ENCODE results near the gene ROR1. TPM values are rescaled to one million over a fixed set of nuclear protein-coding genes. Genes with fewer than 3 reads are reported as not detected.

Gene ROR1
- total RNA-seq, 1 donor from 2014 or later = 30.3 TPM

GRCh38 chr1:63987014-63987627, 213.3 kb downstream of the ROR1 start:
- H3K79me2 ChIP-seq (ENCODE audit: low read depth) = peaks cover 71% of the 10 kb centered on the region
- no peak for DNase-seq (ENCODE audit: low spot score)
- H3K27me3 Mint-ChIP-seq (ENCODE audit: insufficient read depth, low read depth) = no peaks in the 10 kb centered on the region
- peaks cover 5% of the 10 kb centered on the region for H3K4me1 ChIP-seq
- no peak for TF ChIP-seq EZH2 (IDR thresholded peaks at IDR 0.05)
- TF ChIP-seq, protein P1, sequence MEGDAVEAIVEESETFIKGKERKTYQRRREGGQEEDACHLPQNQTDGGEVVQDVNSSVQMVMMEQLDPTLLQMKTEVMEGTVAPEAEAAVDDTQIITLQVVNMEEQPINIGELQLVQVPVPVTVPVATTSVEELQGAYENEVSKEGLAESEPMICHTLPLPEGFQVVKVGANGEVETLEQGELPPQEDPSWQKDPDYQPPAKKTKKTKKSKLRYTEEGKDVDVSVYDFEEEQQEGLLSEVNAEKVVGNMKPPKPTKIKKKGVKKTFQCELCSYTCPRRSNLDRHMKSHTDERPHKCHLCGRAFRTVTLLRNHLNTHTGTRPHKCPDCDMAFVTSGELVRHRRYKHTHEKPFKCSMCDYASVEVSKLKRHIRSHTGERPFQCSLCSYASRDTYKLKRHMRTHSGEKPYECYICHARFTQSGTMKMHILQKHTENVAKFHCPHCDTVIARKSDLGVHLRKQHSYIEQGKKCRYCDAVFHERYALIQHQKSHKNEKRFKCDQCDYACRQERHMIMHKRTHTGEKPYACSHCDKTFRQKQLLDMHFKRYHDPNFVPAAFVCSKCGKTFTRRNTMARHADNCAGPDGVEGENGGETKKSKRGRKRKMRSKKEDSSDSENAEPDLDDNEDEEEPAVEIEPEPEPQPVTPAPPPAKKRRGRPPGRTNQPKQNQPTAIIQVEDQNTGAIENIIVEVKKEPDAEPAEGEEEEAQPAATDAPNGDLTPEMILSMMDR (IDR thresholded peaks at IDR 0.05) = no peak
- TF ChIP-seq EZH2phosphoT487 (IDR thresholded peaks at IDR 0.05) = no peak
- no peak overlapping the region for H3K4me2 ChIP-seq
- no peak overlapping the region for H3K4me3 Mint-ChIP-seq
- no peak overlapping the region for H3K4me3 ChIP-seq
- H3K36me3 Mint-ChIP-seq = no peaks in the 10 kb centered on the region
- H3K27ac Mint-ChIP-seq = no peak overlapping the region
- H3K9me3 ChIP-seq (ENCODE audit: low read depth) = no peaks in the 10 kb centered on the region
- no peak overlapping the region for H3K9ac ChIP-seq
- no peaks in the 10 kb centered on the region for H3K4me1 Mint-ChIP-seq
- H3K36me3 ChIP-seq = no peaks in the 10 kb centered on the region
- no peak overlapping the region for H3K27ac ChIP-seq
- no peaks in the 10 kb centered on the region for H3K27me3 ChIP-seq
- H3F3A ChIP-seq (ENCODE audit: low read depth) = no peaks in the 10 kb centered on the region
- H2AFZ ChIP-seq (replicated peaks) = no peak overlapping the region
- no peaks in the 10 kb centered on the region for H4K20me1 ChIP-seq (ENCODE audit: low read depth)
- no peaks in the 10 kb centered on the region for H3K9me3 Mint-ChIP-seq

GRCh38 chr1:63987628-63988024, 213.8 kb downstream of the ROR1 start:
- no peak for DNase-seq (ENCODE audit: low spot score)
- H3K27me3 ChIP-seq = no peaks in the 10 kb centered on the region
- H3K4me3 Mint-ChIP-seq = no peak overlapping the region
- H3K36me3 ChIP-seq = no peaks in the 10 kb centered on the region
- H3K36me3 Mint-ChIP-seq = no peaks in the 10 kb centered on the region
- H3K79me2 ChIP-seq (ENCODE audit: low read depth) = peaks cover 76% of the 10 kb centered on the region
- no peaks in the 10 kb centered on the region for H3K9me3 Mint-ChIP-seq
- no peaks in the 10 kb centered on the region for H3F3A ChIP-seq (ENCODE audit: low read depth)
- H3K4me3 ChIP-seq = no peak overlapping the region
- H3K27ac Mint-ChIP-seq = no peak overlapping the region
- H3K9ac ChIP-seq = no peak overlapping the region
- no peaks in the 10 kb centered on the region for H4K20me1 ChIP-seq (ENCODE audit: low read depth)
- H3K27me3 Mint-ChIP-seq (ENCODE audit: insufficient read depth, low read depth) = no peaks in the 10 kb centered on the region
- H2AFZ ChIP-seq (replicated peaks) = no peak overlapping the region
- no peaks in the 10 kb centered on the region for H3K4me1 Mint-ChIP-seq
- H3K27ac ChIP-seq = no peak overlapping the region
- peaks cover 5% of the 10 kb centered on the region for H3K4me1 ChIP-seq
- H3K9me3 ChIP-seq (ENCODE audit: low read depth) = no peaks in the 10 kb centered on the region
- no peak overlapping the region for H3K4me2 ChIP-seq
- TF ChIP-seq EZH2phosphoT487 (IDR thresholded peaks at IDR 0.05) = no peak
- no peak for TF ChIP-seq EZH2 (IDR thresholded peaks at IDR 0.05)

- Histone ChIP-seq H3K4me2 (no peak overlapping the region), H3K27ac (no peak overlapping the region), H3K4me1 (peaks cover 5% of the 10 kb centered on the region), H3K36me3 (no peaks in the 10 kb centered on the region), H3K9me3 (ENCODE audit: low read depth) (no peaks in the 10 kb centered on the region), H3K9ac (no peak overlapping the region), H3F3A (ENCODE audit: low read depth) (no peaks in the 10 kb centered on the region), H2AFZ (replicated peaks) (no peak overlapping the region), H4K20me1 (ENCODE audit: low read depth) (no peaks in the 10 kb centered on the region), H3K27me3 (no peaks in the 10 kb centered on the region), H3K79me2 (ENCODE audit: low read depth) (peaks cover 86% of the 10 kb centered on the region), H3K4me3 (no peak overlapping the region)
- H3K9me3 Mint-ChIP-seq = no peaks in the 10 kb centered on the region
- no peaks in the 10 kb centered on the region for H3K4me1 Mint-ChIP-seq
- no peaks in the 10 kb centered on the region for H3K27me3 Mint-ChIP-seq (ENCODE audit: insufficient read depth, low read depth)
- DNase-seq (ENCODE audit: low spot score) = no peak
- no peak for TF ChIP-seq EZH2 (IDR thresholded peaks at IDR 0.05)
- no peak for TF ChIP-seq EZH2phosphoT487 (IDR thresholded peaks at IDR 0.05)
- TF ChIP-seq, protein P1 (IDR thresholded peaks at IDR 0.05) = no peak
- H3K4me3 Mint-ChIP-seq = no peak overlapping the region
- no peaks in the 10 kb centered on the region for H3K36me3 Mint-ChIP-seq
- H3K27ac Mint-ChIP-seq = no peak overlapping the region
These were observed 215.1 kb downstream of the ROR1 start for GRCh38 chr1:63988941-63989340.

- H3K4me1 ChIP-seq = peaks cover 4% of the 10 kb centered on the region
- no peak overlapping the region for H3K4me2 ChIP-seq
- no peak overlapping the region for H3K9ac ChIP-seq
- no peaks in the 10 kb centered on the region for H3K36me3 ChIP-seq
- no peaks in the 10 kb centered on the region for H3F3A ChIP-seq (ENCODE audit: low read depth)
- TF ChIP-seq EZH2 (IDR thresholded peaks at IDR 0.05) (no peak), EZH2phosphoT487 (IDR thresholded peaks at IDR 0.05) (no peak)
- TF ChIP-seq, protein P1 (IDR thresholded peaks at IDR 0.05) = no peak
- H3K9me3 ChIP-seq (ENCODE audit: low read depth) = no peaks in the 10 kb centered on the region
- no peaks in the 10 kb centered on the region for H3K27me3 ChIP-seq
- no peak overlapping the region for H2AFZ ChIP-seq (replicated peaks)
- Mint-ChIP-seq H3K27ac (no peak overlapping the region), H3K4me1 (no peaks in the 10 kb centered on the region), H3K36me3 (no peaks in the 10 kb centered on the region), H3K27me3 (ENCODE audit: insufficient read depth, low read depth) (no peaks in the 10 kb centered on the region), H3K9me3 (no peaks in the 10 kb centered on the region), H3K4me3 (no peak overlapping the region)
- peaks cover 85% of the 10 kb centered on the region for H3K79me2 ChIP-seq (ENCODE audit: low read depth)
- no peak overlapping the region for H3K27ac ChIP-seq
- DNase-seq (ENCODE audit: low spot score) = no peak
- H4K20me1 ChIP-seq (ENCODE audit: low read depth) = peaks cover 17% of the 10 kb centered on the region
- no peak overlapping the region for H3K4me3 ChIP-seq
These were observed 217.9 kb downstream of the ROR1 start for GRCh38 chr1:63991685-63992084.

Data from neural progenitor cell (in vitro differentiated cells).